GM12878 (cell line): ENCODE results near the gene CCER1. TPM values are rescaled to one million over a fixed set of nuclear protein-coding genes. Genes with fewer than 3 reads are reported as not detected.

Source experiments
- ATAC-seq: fragments of 200-7000 bp; cut with Tn5 transposase; 3 replicates; pipeline ENCODE4 v1.9.1; 2020; ENCODE audit warnings: mild to moderate bottlenecking, moderate library complexity
- BruUV-seq: library from RNA; stranded (reverse); fragments of 400-500 nt; replicated peaks from 2 replicates; lab custom pipeline; 2021; lab: Mats Ljungman, UMichigan
- CTCF ChIA-PET: fragments of 300-600 bp; sonication (Branson Sonifier 250); formaldehyde crosslinking; extraction: SDS; loops from one replicate; lab custom pipeline; 2021; ENCODE audit warnings: inconsistent platforms; lab: Yijun Ruan, JAX
- POLR2A ChIA-PET: fragments of 350-600 bp; formaldehyde crosslinking; extraction: SDS; loops from one replicate; lab custom pipeline; 2021; ENCODE audit warnings: inconsistent platforms; lab: Charles Lee
- RAD21 ChIA-PET: fragments of 300-600 bp; sonication (Branson Sonifier 250); formaldehyde crosslinking; loops from one replicate; lab custom pipeline; 2023; ENCODE audit warnings: antibody characterized with exemption; ENCODE audit not compliant: unreplicated experiment; lab: Charles Lee
- SMC1A ChIA-PET: fragments of 300-600 bp; sonication (Branson Sonifier 250); formaldehyde crosslinking; loops from one replicate; lab custom pipeline; 2023; ENCODE audit not compliant: unreplicated experiment, uncharacterized antibody; lab: Charles Lee
- DNase-seq: peaks from one replicate; pipeline ENCODE4 v3.0.0-alpha.2; 2011; ENCODE audit warnings: low read depth, low spot score
- FAIRE-seq: peaks from 3 replicates; lab custom pipeline; 2011; peaks lifted over from hg19 to GRCh38; lab: Jason Lieb, UNC
- H2AFZ ChIP-seq: 2 replicates; pipeline ENCODE4 v1.6.0; 2011; ENCODE audit warnings: low read depth, low read length, control low read depth; ENCODE audit not compliant: control insufficient read depth
- H3K27ac ChIP-seq: 2 replicates; pipeline ENCODE4 v1.5.1; 2011; ENCODE audit warnings: control low read depth; ENCODE audit not compliant: control insufficient read depth, insufficient read depth
- H3K27me3 ChIP-seq, 2 experiments: replicated peaks in 1 of 2; 2 replicates each; pipeline versions ENCODE4 v1.6.0 to v1.6.1; 2011; ENCODE audit warnings: low read length in 1 of 2; ENCODE audit not compliant: control insufficient read depth in 2 of 2, insufficient read depth in 2 of 2
- H3K36me3 ChIP-seq, 2 experiments: 2 replicates each; pipeline ENCODE4 v1.5.1; 2011; ENCODE audit warnings: low read length in 1 of 2; ENCODE audit not compliant: control insufficient read depth in 2 of 2, insufficient read depth in 2 of 2
- H3K4me1 ChIP-seq: 2 replicates; pipeline ENCODE4 v1.6.1; 2011; ENCODE audit warnings: mild to moderate bottlenecking, low read length, moderate library complexity, mixed read lengths; ENCODE audit not compliant: control insufficient read depth, insufficient read depth
- H3K4me2 ChIP-seq: 2 replicates; pipeline ENCODE4 v1.6.0; 2011; ENCODE audit warnings: control low read depth; ENCODE audit not compliant: control insufficient read depth, insufficient read depth
- H3K4me3 ChIP-seq: fragments of 200-600 bp; sonication (generic); 2 replicates; pipeline ENCODE4 v1.5.1; 2016
- H3K79me2 ChIP-seq: 2 replicates; pipeline ENCODE4 v1.6.0; 2011; ENCODE audit warnings: low read length; ENCODE audit not compliant: control insufficient read depth, insufficient read depth
- H3K9ac ChIP-seq: 2 replicates; pipeline ENCODE4 v1.8.0; 2011; ENCODE audit warnings: low read length, control low read depth, mixed read lengths; ENCODE audit not compliant: control insufficient read depth, insufficient read depth
- H3K9me3 ChIP-seq: replicated peaks from 3 replicates; pipeline ENCODE4 v1.5.1; 2011; ENCODE audit warnings: mild to moderate bottlenecking, low read length; ENCODE audit not compliant: control insufficient read depth, insufficient read depth
- H4K20me1 ChIP-seq: 2 replicates; pipeline ENCODE4 v1.6.0; 2011; ENCODE audit not compliant: control insufficient read depth, insufficient read depth
- ATF2 ChIP-seq: IDR thresholded peaks from 2 replicates; pipeline ENCODE4 v1.6.1; 2012; ENCODE audit warnings: low read length, inconsistent platforms
- BACH1 ChIP-seq: fragments of 450-650 bp; IDR thresholded peaks from 2 replicates; pipeline ENCODE4 v1.6.1; 2017; ENCODE audit warnings: mild to moderate bottlenecking, borderline replicate concordance
- CUX1 ChIP-seq: IDR thresholded peaks from 2 replicates; pipeline ENCODE4 v1.6.1; 2012; ENCODE audit warnings: improper control_type of control experiment, low read depth, low read length; ENCODE audit not compliant: insufficient replicate concordance
- IRF4 ChIP-seq: IDR thresholded peaks from 2 replicates; pipeline ENCODE4 v1.6.1; 2011; ENCODE audit warnings: low read depth, low read length
- MXI1 ChIP-seq: fragments of 150-350 bp; IDR thresholded peaks from 2 replicates; pipeline ENCODE4 v1.6.1; 2011; ENCODE audit warnings: low read depth, mild to moderate bottlenecking, inconsistent platforms, low read length, improper control_type of control experiment
- NFYB ChIP-seq: IDR thresholded peaks from 2 replicates; pipeline ENCODE4 v1.6.1; 2011; ENCODE audit warnings: low read depth, mild to moderate bottlenecking, low read length, improper control_type of control experiment, moderate library complexity; ENCODE audit not compliant: insufficient read depth
- REST ChIP-seq: IDR thresholded peaks from 2 replicates; pipeline ENCODE4 v1.6.1; 2012; ENCODE audit warnings: mild to moderate bottlenecking, low read depth, low read length
- SUPT20H ChIP-seq: IDR thresholded peaks from 2 replicates; pipeline ENCODE4 v1.6.1; 2011; ENCODE audit warnings: low read depth, mild to moderate bottlenecking, low read length, moderate library complexity, borderline replicate concordance; ENCODE audit not compliant: control insufficient read depth
- SUZ12 ChIP-seq: fragments of 200-600 bp; sonication (generic); IDR thresholded peaks from one replicate; pipeline ENCODE4 v1.6.1; 2018; ENCODE audit warnings: antibody characterized with exemption, mild to moderate bottlenecking; ENCODE audit not compliant: unreplicated experiment
- ZNF384 ChIP-seq: IDR thresholded peaks from 2 replicates; pipeline ENCODE4 v1.6.1; 2012; ENCODE audit warnings: low read depth, mild to moderate bottlenecking, low read length, improper control_type of control experiment, borderline replicate concordance
- WGBS: methylation state at CpG from one replicate; pipeline ENCODE4 v1.1.6; 2016; ENCODE audit warnings: low lambda C conversion rate; ENCODE audit not compliant: insufficient replicate concordance, insufficient coverage; ENCODE audit errors: missing lambda C conversion rate; 5-methylcytosine and 5-hydroxymethylcytosine counted together
- in situ Hi-C: fragments of 300-500 bp; cut with MboI; formaldehyde crosslinking; loops from 9 replicates; pipeline ENCODE4 v1.14.3; 2018; ENCODE audit warnings: mixed read lengths
- intact Hi-C: fragments of 100-400 bp; cut with micrococcal nuclease; formaldehyde crosslinking; loops from one replicate; pipeline ENCODE4 v1.14.2; 2022; ENCODE audit not compliant: unreplicated experiment
- polyA plus RNA-seq, 11 experiments: library from polyadenylated mRNA; depleted of rRNA in 4 of 11; unstranded in 6 of 11; stranded (reverse) in 5 of 11; fragments of >200 nt; fragmentation: Nextera tagmentation in 4 of 11; fragmentation: Illumina TruSeq in 1 of 11; extraction: Ambion mirVana in 4 of 11; extraction: Trizol in 1 of 11; gene quantifications; 1 replicate in 1 of 11; 2 replicates in 10 of 11; pipeline versions ENCODE4 v1.2.1 to v1.2.3, GENCODE V29; 2011 to 2016; ENCODE audit warnings: inconsistent platforms in 2 of 11, missing spikeins in 2 of 11, low read depth in 1 of 11
- total RNA-seq, 4 experiments: library from RNA; depleted of rRNA in 3 of 4; stranded (reverse); fragments of >200 nt in 3 of 4; fragmentation: Illumina TruSeq in 1 of 4; extraction: Trizol in 1 of 4; gene quantifications; 2 replicates each; pipeline versions ENCODE4 v1.2.1 to v1.2.3, GENCODE V29; 2013 to 2021
- TF ChIP-seq, protein P1 (sequence below): IDR thresholded peaks from 2 replicates; pipeline ENCODE4 v1.6.1; 2011; ENCODE audit warnings: low read depth, low read length, improper control_type of control experiment, borderline replicate concordance

Gene CCER1
- total and polyA plus RNA-seq, 10 of the 15 experiments (the other 5 are each of a cell fraction or from before 2014, with no cell fraction given), result 0.01 TPM; not detected in 9

DNA sequence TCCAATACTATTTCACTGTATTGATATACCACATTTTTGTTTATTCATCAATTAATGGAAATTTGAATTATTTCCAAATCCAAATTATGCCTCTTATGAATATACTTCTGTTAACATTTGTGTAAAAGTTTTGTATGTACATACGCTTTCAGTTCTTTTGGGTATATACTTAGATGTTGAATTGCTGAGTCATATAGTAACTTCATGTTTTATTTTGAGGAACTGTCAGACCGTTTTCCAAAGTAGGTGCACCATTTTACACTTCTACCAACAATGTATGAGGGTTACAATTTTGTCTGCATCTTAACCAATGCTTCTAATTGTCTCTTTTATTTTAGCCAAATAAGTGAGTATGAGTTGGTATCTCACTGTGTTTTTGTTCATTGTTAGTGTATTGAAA, 10.2 kb upstream of the CCER1 start (continued):
- 0 out of 2 replicates have a peak, but pooled peaks have one; percentile 45 for TF ChIP-seq BACH1
- no peak for TF ChIP-seq REST
- no peak for TF ChIP-seq IRF4
- TF ChIP-seq, all 136 proteins: peak for 3

DNA sequence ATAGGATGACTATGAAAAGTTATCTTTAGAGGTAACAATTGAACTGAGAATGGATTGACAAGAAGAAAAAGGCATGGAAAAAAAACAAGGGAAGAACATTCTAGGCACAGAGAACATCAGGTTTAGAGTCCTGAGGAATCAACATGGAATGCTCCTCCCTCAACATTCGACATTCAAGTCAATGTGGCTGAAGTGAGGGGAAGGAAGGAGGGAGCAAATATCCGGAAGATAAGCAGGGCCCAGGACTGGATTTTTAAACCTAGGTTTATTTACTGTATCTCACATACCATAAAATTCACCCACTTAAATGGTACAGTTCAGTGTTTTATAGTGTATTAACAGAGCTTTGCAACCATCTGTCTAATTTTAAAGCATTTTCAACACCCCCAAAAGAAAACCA, 9.6 kb upstream of the CCER1 start:
- CTCF ChIA-PET, result interaction anchor here (1.0 kb wide), 1 partner anchor 143 kb away, joined by 3 read pairs; no protein-coding TSS in a partner anchor
- intact Hi-C loops, result no loop called here
- RAD21 ChIA-PET, result no interaction called here
- no TSS peak for BruUV-seq
- WGBS, result 27% methylated on average over 2 of the region's 2 CpGs
- FAIRE-seq (no peak), DNase-seq (no peak), ATAC-seq (no peak)
- in situ Hi-C loops, result no loop called here
- Histone ChIP-seq H4K20me1 (no peaks in the 10 kb centered on the region), H3K36me3 (no peaks in the 10 kb centered on the region), H3K27ac (no peak overlapping the region), H3K4me3 (no peak overlapping the region), H3K4me1 (no peaks in the 10 kb centered on the region), H3K9ac (no peak overlapping the region), H3K79me2 (no peaks in the 10 kb centered on the region), H3K4me2 (no peak overlapping the region), H3K27me3 (no peaks in the 10 kb centered on the region), H2AFZ (no peak overlapping the region), H3K9me3 (no peaks in the 10 kb centered on the region)
- SMC1A ChIA-PET, result no interaction called here
- POLR2A ChIA-PET, result no interaction called here
- TF ChIP-seq MXI1, result no peak
- TF ChIP-seq ATF2, result no peak
- TF ChIP-seq ZNF384, result no peak
- no peak for TF ChIP-seq SUZ12
- no peak for TF ChIP-seq NFYB
- TF ChIP-seq, protein P1, sequence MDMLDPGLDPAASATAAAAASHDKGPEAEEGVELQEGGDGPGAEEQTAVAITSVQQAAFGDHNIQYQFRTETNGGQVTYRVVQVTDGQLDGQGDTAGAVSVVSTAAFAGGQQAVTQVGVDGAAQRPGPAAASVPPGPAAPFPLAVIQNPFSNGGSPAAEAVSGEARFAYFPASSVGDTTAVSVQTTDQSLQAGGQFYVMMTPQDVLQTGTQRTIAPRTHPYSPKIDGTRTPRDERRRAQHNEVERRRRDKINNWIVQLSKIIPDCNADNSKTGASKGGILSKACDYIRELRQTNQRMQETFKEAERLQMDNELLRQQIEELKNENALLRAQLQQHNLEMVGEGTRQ, result no peak
- TF ChIP-seq SUPT20H, result no peak
- TF ChIP-seq CUX1, result no peak
